HepG2 (cell line): ENCODE data around the gene CD9. TPM values are rescaled to one million over a fixed set of nuclear protein-coding genes. Genes with fewer than 3 reads are reported as not detected.

Experiments used
- AHR ChIP-seq: IDR thresholded peaks from 2 replicates; pipeline ENCODE4 v1.6.1; 2018; ENCODE audit warnings: missing genetic modification reagents, missing compliant biosample characterization
- BRD4 ChIP-seq: sonication (generic); formaldehyde crosslinking; IDR thresholded peaks from 2 replicates; pipeline ENCODE4 v1.4.0; 2020; ENCODE audit warnings: missing genetic modification reagents
- HOXA3 ChIP-seq: sonication (generic); formaldehyde crosslinking; IDR thresholded peaks from 2 replicates; pipeline ENCODE4 v1.5.0; 2020; ENCODE audit warnings: missing genetic modification reagents
- KLF13 ChIP-seq: sonication (generic); formaldehyde crosslinking; IDR thresholded peaks from 2 replicates; pipeline ENCODE4 v1.4.0; 2020; ENCODE audit warnings: mild to moderate bottlenecking, missing genetic modification reagents
- MAZ ChIP-seq, 2 experiments: sonication (generic) in 1 of 2; formaldehyde crosslinking in 1 of 2; IDR thresholded peaks; 2 replicates each; pipeline versions ENCODE4 v1.5.0 to v1.6.1; 2012 to 2020; ENCODE audit warnings: low read depth in 2 of 2, mild to moderate bottlenecking in 2 of 2, borderline replicate concordance in 1 of 2, improper control_type of control experiment in 1 of 2, low read length in 1 of 2, missing genetic modification reagents in 1 of 2, moderate library complexity in 1 of 2
- MIXL1 ChIP-seq: IDR thresholded peaks from 2 replicates; pipeline ENCODE4 v1.6.1; 2016
- NR1H2 ChIP-seq: sonication (generic); formaldehyde crosslinking; IDR thresholded peaks from 2 replicates; pipeline ENCODE4 v1.8.1; 2022; ENCODE audit warnings: low read depth, missing genetic modification reagents, borderline replicate concordance
- PPARG ChIP-seq: conservative IDR thresholded peaks from 2 replicates; pipeline ENCODE4 v1.6.1; 2016; ENCODE audit warnings: missing biosample characterization, missing genetic modification reagents
- ZBTB21 ChIP-seq: sonication (generic); formaldehyde crosslinking; IDR thresholded peaks from 2 replicates; pipeline ENCODE4 v1.4.0; 2020; ENCODE audit warnings: missing genetic modification reagents
- ZNF205 ChIP-seq: IDR thresholded peaks from 2 replicates; pipeline ENCODE4 v1.6.1; 2018; ENCODE audit warnings: missing biosample characterization, missing genetic modification reagents
- ZNF260 ChIP-seq: sonication (generic); formaldehyde crosslinking; IDR thresholded peaks from 2 replicates; pipeline ENCODE4 v1.4.0; 2020; ENCODE audit warnings: missing genetic modification reagents, low read depth, mild to moderate bottlenecking, borderline replicate concordance
- ZNF34 ChIP-seq: sonication (generic); formaldehyde crosslinking; IDR thresholded peaks from 2 replicates; pipeline ENCODE4 v1.4.0; 2020; ENCODE audit warnings: mild to moderate bottlenecking, missing genetic modification reagents, borderline replicate concordance
- ZNF431 ChIP-seq: sonication (generic); formaldehyde crosslinking; IDR thresholded peaks from 2 replicates; pipeline ENCODE4 v1.9.0; 2022; ENCODE audit warnings: missing genetic modification reagents, low read depth, mild to moderate bottlenecking, borderline replicate concordance
- polyA plus RNA-seq, 8 experiments: library from polyadenylated mRNA; depleted of rRNA in 3 of 8; stranded (reverse) in 7 of 8; unstranded in 1 of 8; fragments of >200 nt; fragmentation: Illumina TruSeq in 4 of 8; extraction: Trizol in 4 of 8; gene quantifications; 2 replicates each; pipeline versions ENCODE4 v1.2.1 to v1.2.3, GENCODE V29; 2011 to 2016; ENCODE audit warnings: low read depth in 4 of 8, missing spikeins in 1 of 8, mixed read lengths in 1 of 8; ENCODE audit not compliant: insufficient read depth in 1 of 8
- total RNA-seq, 5 experiments: library from RNA; depleted of rRNA; stranded (reverse); fragments of >200 nt; fragmentation: Illumina TruSeq; extraction: Trizol; gene quantifications; 2 replicates each; pipeline ENCODE4 v1.2.3, GENCODE V29; 2016; ENCODE audit warnings: low read depth in 1 of 5
- TF ChIP-seq, protein P1 (sequence below): sonication (generic); formaldehyde crosslinking; IDR thresholded peaks from 2 replicates; pipeline ENCODE4 v1.5.0; 2020; ENCODE audit warnings: mild to moderate bottlenecking, missing genetic modification reagents, borderline replicate concordance
- TF ChIP-seq, protein P2 (sequence below): sonication (generic); formaldehyde crosslinking; IDR thresholded peaks from 2 replicates; pipeline ENCODE4 v1.5.0; 2020; ENCODE audit warnings: mild to moderate bottlenecking, missing genetic modification reagents, moderate library complexity
- TF ChIP-seq, protein P3 (sequence below), 2 experiments: sonication (generic) in 1 of 2; formaldehyde crosslinking in 1 of 2; IDR thresholded peaks; 2 replicates each; pipeline versions ENCODE4 v1.4.0 to v1.6.1; 2018 to 2020; ENCODE audit warnings: missing genetic modification reagents in 2 of 2, borderline replicate concordance in 1 of 2, low read depth in 1 of 2, mild to moderate bottlenecking in 1 of 2, missing biosample characterization in 1 of 2
- TF ChIP-seq, protein P4 (sequence below), 2 experiments: sonication (generic) in 1 of 2; formaldehyde crosslinking in 1 of 2; IDR thresholded peaks; 2 replicates each; pipeline versions ENCODE4 v1.5.1 to v1.6.1; 2011 to 2020; ENCODE audit warnings: borderline replicate concordance in 1 of 2, low read depth in 1 of 2, low read length in 1 of 2, mild to moderate bottlenecking in 1 of 2, missing genetic modification reagents in 1 of 2, moderate library complexity in 1 of 2

CD9 gene
- total and polyA plus RNA-seq, 2 of the 13 experiments (the other 11 are each of a cell fraction or from before 2014, with no cell fraction given): 5.8 to 38.3 TPM

- TF ChIP-seq MAZ (IDR thresholded peaks at IDR 0.05; ENCODE audit: borderline replicate concordance, low read depth, low read length) (no peak), MAZ (CRISPR knock-in tag; IDR thresholded peaks at IDR 0.05; ENCODE audit: low read depth) (peak; percentile 65; the same call in 1 of the 2 replicates), HOXA3 (CRISPR knock-in tag) (peak; percentile 31; the same call in 1 of the 2 replicates), MIXL1 (no peak; the same call in 1 of the 2 replicates), ZNF205 (CRISPR knock-in tag) (no peak), KLF13 (CRISPR knock-in tag) (no peak), ZNF34 (no peak), ZBTB21 (CRISPR knock-in tag) (no peak), PPARG (CRISPR knock-in tag) (no peak), ZNF431 (CRISPR knock-in tag) (no peak), ZNF260 (CRISPR knock-in tag) (no peak), NR1H2 (CRISPR knock-in tag) (no peak), AHR (CRISPR knock-in tag) (no peak), BRD4 (CRISPR knock-in tag) (no peak)
- TF ChIP-seq, protein P1, sequence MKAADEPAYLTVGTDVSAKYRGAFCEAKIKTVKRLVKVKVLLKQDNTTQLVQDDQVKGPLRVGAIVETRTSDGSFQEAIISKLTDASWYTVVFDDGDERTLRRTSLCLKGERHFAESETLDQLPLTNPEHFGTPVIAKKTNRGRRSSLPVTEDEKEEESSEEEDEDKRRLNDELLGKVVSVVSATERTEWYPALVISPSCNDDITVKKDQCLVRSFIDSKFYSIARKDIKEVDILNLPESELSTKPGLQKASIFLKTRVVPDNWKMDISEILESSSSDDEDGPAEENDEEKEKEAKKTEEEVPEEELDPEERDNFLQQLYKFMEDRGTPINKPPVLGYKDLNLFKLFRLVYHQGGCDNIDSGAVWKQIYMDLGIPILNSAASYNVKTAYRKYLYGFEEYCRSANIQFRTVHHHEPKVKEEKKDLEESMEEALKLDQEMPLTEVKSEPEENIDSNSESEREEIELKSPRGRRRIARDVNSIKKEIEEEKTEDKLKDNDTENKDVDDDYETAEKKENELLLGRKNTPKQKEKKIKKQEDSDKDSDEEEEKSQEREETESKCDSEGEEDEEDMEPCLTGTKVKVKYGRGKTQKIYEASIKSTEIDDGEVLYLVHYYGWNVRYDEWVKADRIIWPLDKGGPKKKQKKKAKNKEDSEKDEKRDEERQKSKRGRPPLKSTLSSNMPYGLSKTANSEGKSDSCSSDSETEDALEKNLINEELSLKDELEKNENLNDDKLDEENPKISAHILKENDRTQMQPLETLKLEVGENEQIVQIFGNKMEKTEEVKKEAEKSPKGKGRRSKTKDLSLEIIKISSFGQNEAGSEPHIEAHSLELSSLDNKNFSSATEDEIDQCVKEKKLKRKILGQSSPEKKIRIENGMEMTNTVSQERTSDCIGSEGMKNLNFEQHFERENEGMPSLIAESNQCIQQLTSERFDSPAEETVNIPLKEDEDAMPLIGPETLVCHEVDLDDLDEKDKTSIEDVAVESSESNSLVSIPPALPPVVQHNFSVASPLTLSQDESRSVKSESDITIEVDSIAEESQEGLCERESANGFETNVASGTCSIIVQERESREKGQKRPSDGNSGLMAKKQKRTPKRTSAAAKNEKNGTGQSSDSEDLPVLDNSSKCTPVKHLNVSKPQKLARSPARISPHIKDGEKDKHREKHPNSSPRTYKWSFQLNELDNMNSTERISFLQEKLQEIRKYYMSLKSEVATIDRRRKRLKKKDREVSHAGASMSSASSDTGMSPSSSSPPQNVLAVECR (CRISPR knock-in tag): no peak; the same call in 1 of the 2 replicates
- TF ChIP-seq, protein P2, sequence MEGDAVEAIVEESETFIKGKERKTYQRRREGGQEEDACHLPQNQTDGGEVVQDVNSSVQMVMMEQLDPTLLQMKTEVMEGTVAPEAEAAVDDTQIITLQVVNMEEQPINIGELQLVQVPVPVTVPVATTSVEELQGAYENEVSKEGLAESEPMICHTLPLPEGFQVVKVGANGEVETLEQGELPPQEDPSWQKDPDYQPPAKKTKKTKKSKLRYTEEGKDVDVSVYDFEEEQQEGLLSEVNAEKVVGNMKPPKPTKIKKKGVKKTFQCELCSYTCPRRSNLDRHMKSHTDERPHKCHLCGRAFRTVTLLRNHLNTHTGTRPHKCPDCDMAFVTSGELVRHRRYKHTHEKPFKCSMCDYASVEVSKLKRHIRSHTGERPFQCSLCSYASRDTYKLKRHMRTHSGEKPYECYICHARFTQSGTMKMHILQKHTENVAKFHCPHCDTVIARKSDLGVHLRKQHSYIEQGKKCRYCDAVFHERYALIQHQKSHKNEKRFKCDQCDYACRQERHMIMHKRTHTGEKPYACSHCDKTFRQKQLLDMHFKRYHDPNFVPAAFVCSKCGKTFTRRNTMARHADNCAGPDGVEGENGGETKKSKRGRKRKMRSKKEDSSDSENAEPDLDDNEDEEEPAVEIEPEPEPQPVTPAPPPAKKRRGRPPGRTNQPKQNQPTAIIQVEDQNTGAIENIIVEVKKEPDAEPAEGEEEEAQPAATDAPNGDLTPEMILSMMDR (CRISPR knock-in tag): peak; percentile 95
- TF ChIP-seq, protein P3, sequence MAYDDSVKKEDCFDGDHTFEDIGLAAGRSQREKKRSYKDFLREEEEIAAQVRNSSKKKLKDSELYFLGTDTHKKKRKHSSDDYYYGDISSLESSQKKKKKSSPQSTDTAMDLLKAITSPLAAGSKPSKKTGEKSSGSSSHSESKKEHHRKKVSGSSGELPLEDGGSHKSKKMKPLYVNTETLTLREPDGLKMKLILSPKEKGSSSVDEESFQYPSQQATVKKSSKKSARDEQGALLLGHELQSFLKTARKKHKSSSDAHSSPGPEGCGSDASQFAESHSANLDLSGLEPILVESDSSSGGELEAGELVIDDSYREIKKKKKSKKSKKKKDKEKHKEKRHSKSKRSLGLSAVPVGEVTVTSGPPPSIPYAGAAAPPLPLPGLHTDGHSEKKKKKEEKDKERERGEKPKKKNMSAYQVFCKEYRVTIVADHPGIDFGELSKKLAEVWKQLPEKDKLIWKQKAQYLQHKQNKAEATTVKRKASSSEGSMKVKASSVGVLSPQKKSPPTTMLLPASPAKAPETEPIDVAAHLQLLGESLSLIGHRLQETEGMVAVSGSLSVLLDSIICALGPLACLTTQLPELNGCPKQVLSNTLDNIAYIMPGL (CRISPR knock-in tag; IDR thresholded peaks at IDR 0.05; ENCODE audit: borderline replicate concordance in 1 of 2, low read depth in 1 of 2): peak; percentile 31 to 70; a peak in 3 of 4 replicates
- TF ChIP-seq, protein P4, sequence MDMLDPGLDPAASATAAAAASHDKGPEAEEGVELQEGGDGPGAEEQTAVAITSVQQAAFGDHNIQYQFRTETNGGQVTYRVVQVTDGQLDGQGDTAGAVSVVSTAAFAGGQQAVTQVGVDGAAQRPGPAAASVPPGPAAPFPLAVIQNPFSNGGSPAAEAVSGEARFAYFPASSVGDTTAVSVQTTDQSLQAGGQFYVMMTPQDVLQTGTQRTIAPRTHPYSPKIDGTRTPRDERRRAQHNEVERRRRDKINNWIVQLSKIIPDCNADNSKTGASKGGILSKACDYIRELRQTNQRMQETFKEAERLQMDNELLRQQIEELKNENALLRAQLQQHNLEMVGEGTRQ (IDR thresholded peaks at IDR 0.05; ENCODE audit: low read depth, low read length): no peak
- TF ChIP-seq, protein P4 (CRISPR knock-in tag; IDR thresholded peaks at IDR 0.05; ENCODE audit: borderline replicate concordance): no peak
These were observed 4.3 kb upstream of the CD9 start (continued) for GRCh38 chr12:6195665-6196535.
